ENCODE data around the gene MESP1.

GRCh38 chr15:89749526-89749925 is 1.5 kb downstream of the MESP1 start:
- TF ChIP-seq POLR2A (IDR thresholded peaks at IDR 0.05; ENCODE audit: low read depth, low read length) (no peak), RCOR1 (IDR thresholded peaks at IDR 0.05; ENCODE audit: insufficient replicate concordance, low read length) (no peak)
